ENCODE results near the gene PXDC1. TPM values are rescaled to one million over a fixed set of nuclear protein-coding genes. Genes with fewer than 3 reads are reported as not detected.

Gene PXDC1
- total RNA-seq, 4 donors from 2014 or later = 58.4 to 103 (median 72.4) TPM

DNA sequence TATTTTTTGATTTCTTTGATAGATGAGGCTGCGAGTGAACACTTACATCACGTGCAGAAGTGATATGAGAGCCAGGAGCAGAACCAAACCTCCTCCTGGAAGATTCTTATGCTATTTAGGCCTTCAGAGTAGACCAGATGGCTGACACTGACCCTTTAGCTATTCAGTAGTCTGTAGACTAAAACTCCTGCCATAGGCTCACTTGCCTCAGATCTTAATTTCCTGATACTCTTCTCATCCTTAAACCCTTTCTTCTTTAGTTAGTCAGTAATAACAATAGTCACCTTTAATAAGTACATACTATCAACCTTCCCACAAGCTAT is 45.2 kb upstream of the PXDC1 start:
- WGBS, 2 donors = 73 to 79% methylated on average over 2 of the region's 2 CpGs
- TF ChIP-seq CTCF (IDR thresholded peaks at IDR 0.05) = no peak
- TF ChIP-seq POLR2A (IDR thresholded peaks at IDR 0.05) = no peak
- H3K4me3 ChIP-seq (ENCODE audit: low read depth, poor library complexity, severe bottlenecking) = no peak overlapping the region
- DNase-seq (ENCODE audit: low spot score in 2 of 2) = no peak
- intact Hi-C loops (cut with DNase I; ENCODE audit: low total_unique reads) = no loop called here

- H3K4me3 ChIP-seq (ENCODE audit: low read depth, poor library complexity, severe bottlenecking) = no peak overlapping the region
- intact Hi-C loops (cut with DNase I; ENCODE audit: low total_unique reads) = no loop called here
- TF ChIP-seq POLR2A (IDR thresholded peaks at IDR 0.05) = no peak
- TF ChIP-seq CTCF (IDR thresholded peaks at IDR 0.05) = no peak
- DNase-seq (ENCODE audit: low spot score in 2 of 2) = no peak
- WGBS, 2 donors = 69 to 77% methylated on average over 10 of the region's 10 CpGs
Observed at GRCh38 chr6:3795836-3796718, 44.6 kb upstream of the PXDC1 start.

GRCh38 chr6:3794092-3794491 is 42.6 kb upstream of the PXDC1 start:
- intact Hi-C loops (cut with DNase I; ENCODE audit: low total_unique reads) = no loop called here
- DNase-seq (ENCODE audit: low spot score in 2 of 2) = no peak
- TF ChIP-seq POLR2A (IDR thresholded peaks at IDR 0.05) = no peak

GRCh38 chr6:3793545-3793944 is 42.0 kb upstream of the PXDC1 start:
- TF ChIP-seq POLR2A (IDR thresholded peaks at IDR 0.05) = no peak
- no peak for TF ChIP-seq CTCF (IDR thresholded peaks at IDR 0.05)
- no peak overlapping the region for H3K4me3 ChIP-seq (ENCODE audit: low read depth, poor library complexity, severe bottlenecking)
- DNase-seq (ENCODE audit: low spot score in 2 of 2) = no peak
- 86 to 94% methylated on average over 3 of the region's 3 CpGs for WGBS, 2 donors
- intact Hi-C loops (cut with DNase I; ENCODE audit: low total_unique reads) = no loop called here

More at GRCh38 chr6:3794092-3794491, 42.6 kb upstream of the PXDC1 start:
- no peak overlapping the region for H3K4me3 ChIP-seq (ENCODE audit: low read depth, poor library complexity, severe bottlenecking)

DNA sequence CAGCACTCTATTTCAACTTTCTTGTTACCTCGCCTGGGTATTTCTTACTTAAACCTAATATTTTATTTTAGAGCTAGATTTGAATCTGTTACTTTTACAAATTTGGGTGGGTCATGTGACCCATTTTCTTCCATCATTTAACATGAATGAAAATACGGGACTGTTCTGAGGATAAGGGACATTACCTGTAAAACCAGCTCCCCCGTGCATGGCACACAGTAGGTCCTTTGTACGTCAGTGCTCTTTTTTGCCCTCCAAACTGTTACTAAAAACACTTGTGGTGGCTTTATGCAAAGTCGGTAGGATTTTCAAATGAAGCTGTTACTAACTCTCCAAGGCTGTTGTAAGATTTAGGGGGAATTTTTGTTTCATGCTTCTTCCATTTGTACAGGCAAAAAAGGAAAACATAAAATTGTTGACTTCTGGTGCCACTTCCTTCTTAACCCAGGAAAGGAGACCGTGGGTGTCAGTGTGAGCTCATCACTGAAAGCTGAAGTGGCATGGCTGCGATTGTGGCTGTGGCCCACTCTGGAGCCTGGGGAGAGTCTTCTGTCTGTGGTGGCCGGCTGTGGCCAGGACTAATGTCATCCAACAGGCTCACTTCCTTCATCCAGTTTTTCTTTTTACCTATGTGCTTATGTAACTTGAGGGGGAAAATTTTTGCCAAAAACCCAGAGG is 40.2 kb upstream of the PXDC1 start:
- TF ChIP-seq CTCF (IDR thresholded peaks at IDR 0.05) (no peak), POLR2A (IDR thresholded peaks at IDR 0.05) (no peak)
- intact Hi-C loops (cut with DNase I; ENCODE audit: low total_unique reads) = no loop called here
- peak in 1 of 2 donors; percentile 74 for DNase-seq (ENCODE audit: low spot score in 2 of 2)
- H3K4me3 ChIP-seq (ENCODE audit: low read depth, poor library complexity, severe bottlenecking) = no peak overlapping the region
- 82 to 87% methylated on average over 8 of the region's 8 CpGs for WGBS, 2 donors

DNA sequence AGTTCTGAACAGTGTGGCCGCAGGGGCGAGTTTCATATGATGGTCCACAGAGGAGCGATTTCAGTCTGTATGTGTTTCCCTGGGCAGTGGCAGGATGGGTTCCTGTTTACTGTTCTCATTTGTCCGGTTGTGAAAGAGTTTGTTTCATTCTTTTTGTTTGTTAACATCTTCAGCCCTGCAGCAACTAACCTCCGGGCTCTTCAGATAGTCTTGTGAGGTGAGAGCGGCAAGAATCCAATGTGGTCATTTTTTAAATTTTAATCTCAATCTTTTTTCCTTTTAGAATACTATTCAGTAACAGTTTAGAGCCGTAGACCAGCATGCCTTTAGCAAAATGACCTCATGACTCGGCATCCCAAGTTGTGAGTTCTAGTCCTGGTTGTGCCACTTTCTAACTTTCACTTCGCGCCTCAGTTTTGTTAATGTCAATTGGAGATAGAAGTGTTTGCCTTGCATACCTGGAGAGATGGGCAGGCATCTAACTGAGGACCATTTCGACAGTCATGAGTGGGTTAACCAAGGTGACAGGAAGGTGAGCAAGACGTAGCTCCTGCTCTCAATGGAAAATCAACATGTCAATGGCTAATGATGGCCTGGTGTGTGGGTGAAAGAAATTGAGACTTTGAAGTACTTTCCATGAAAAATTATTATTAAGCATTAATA is 38.5 kb upstream of the PXDC1 start:
- 93 to 94% methylated on average over 12 of the region's 12 CpGs for WGBS, 2 donors
- H3K4me3 ChIP-seq (ENCODE audit: low read depth, poor library complexity, severe bottlenecking) = no peak overlapping the region
- intact Hi-C loops (cut with DNase I; ENCODE audit: low total_unique reads) = no loop called here
- TF ChIP-seq CTCF (IDR thresholded peaks at IDR 0.05) (no peak), POLR2A (IDR thresholded peaks at IDR 0.05) (no peak)
- no peak for DNase-seq (ENCODE audit: low spot score in 2 of 2)

Data from lower leg skin (tissue), 4 donors.